Pulmonary artery endothelial cell (primary cell): Measurements from ENCODE around the gene UBE2D4. TPM values are rescaled to one million over a fixed set of nuclear protein-coding genes. Genes with fewer than 3 reads are reported as not detected.
"Not testable (repeated sequence)": the region's sequence is repeated elsewhere in the genome, so short reads cannot be mapped to it uniquely, and the experiment has no call there.

Experiments used
- DNase-seq: peaks from one replicate; pipeline ENCODE4 v3.0.0-alpha.2; 2011; ENCODE audit warnings: low read depth, low spot score
- total RNA-seq: library from RNA; depleted of rRNA; stranded (reverse); fragments of >200 nt; gene quantifications from 2 replicates; pipeline ENCODE4 v1.2.3, GENCODE V29; 2014

UBE2D4 gene
- total RNA-seq, 1 donor from 2014 or later = 8.0 TPM

GRCh38 chr7:43960933-43961332 lies 34.7 kb downstream of the UBE2D4 start:
- DNase-seq = no peak

GRCh38 chr7:43966392-43966791 lies 40.2 kb downstream of the UBE2D4 start:
- DNase-seq = not testable (repeated sequence)

- not testable (repeated sequence) for DNase-seq
Measured at GRCh38 chr7:43968172-43969040, 42.2 kb downstream of the UBE2D4 start.

- DNase-seq = not testable (repeated sequence)
Measured at GRCh38 chr7:43969586-43969985, 43.4 kb downstream of the UBE2D4 start.

GRCh38 chr7:43970698-43971097 lies 44.5 kb downstream of the UBE2D4 start:
- DNase-seq = not testable (repeated sequence)

- not testable (repeated sequence) for DNase-seq
Measured at GRCh38 chr7:43974033-43974573, 47.9 kb downstream of the UBE2D4 start.

- DNase-seq = not testable (repeated sequence)
Measured at GRCh38 chr7:43974725-43975482, 48.7 kb downstream of the UBE2D4 start.

- no peak for DNase-seq
Measured at GRCh38 chr7:43977525-43977924, 51.3 kb downstream of the UBE2D4 start.

GRCh38 chr7:43978102-43978501 lies 51.9 kb downstream of the UBE2D4 start:
- not testable (repeated sequence) for DNase-seq

GRCh38 chr7:43982848-43983247 lies 56.6 kb downstream of the UBE2D4 start:
- not testable (repeated sequence) for DNase-seq

GRCh38 chr7:43983736-43984135 lies 57.5 kb downstream of the UBE2D4 start:
- not testable (repeated sequence) for DNase-seq

- peak; percentile 7 for DNase-seq
Measured at GRCh38 chr7:43985904-43986864, 59.9 kb downstream of the UBE2D4 start.

GRCh38 chr7:43987476-43987875 lies 61.2 kb downstream of the UBE2D4 start:
- not testable (repeated sequence) for DNase-seq

- DNase-seq = not testable (repeated sequence)
Measured at GRCh38 chr7:43990011-43990585, 63.9 kb downstream of the UBE2D4 start.

GRCh38 chr7:43990829-43991228 lies 64.6 kb downstream of the UBE2D4 start:
- not testable (repeated sequence) for DNase-seq

GRCh38 chr7:43992896-43993295 lies 66.7 kb downstream of the UBE2D4 start:
- not testable (repeated sequence) for DNase-seq

- not testable (repeated sequence) for DNase-seq
Measured at GRCh38 chr7:43994681-43995080, 68.4 kb downstream of the UBE2D4 start.

GRCh38 chr7:43997532-43997931 lies 71.3 kb downstream of the UBE2D4 start, which contains the start of gene SPDYE1:
SPDYE1 (plus strand) TSS chr7:43997897; CDS start chr7:43999950, 2,053 bp downstream.
- DNase-seq = not testable (repeated sequence)
